B cell (primary cell): ENCODE results near the gene GINS2. TPM values are rescaled to one million over a fixed set of nuclear protein-coding genes. Genes with fewer than 3 reads are reported as not detected.

Source experiments
- ATAC-seq: fragments of 200-7000 bp; cut with Tn5 transposase; one replicate; pipeline ENCODE4 v1.10.0; 2021; ENCODE audit warnings: low read depth, mild to moderate bottlenecking, moderate number of reproducible peaks, moderate library complexity
- CTCF ChIA-PET: fragments of 350-600 bp; sonication (Branson Sonifier 250); formaldehyde crosslinking; loops from one replicate; lab custom pipeline; 2021; ENCODE audit warnings: antibody characterized with exemption, inconsistent platforms; lab: Charles Lee
- POLR2A ChIA-PET: fragments of 350-600 bp; sonication (Branson Sonifier 250); formaldehyde crosslinking; loops from one replicate; lab custom pipeline; 2021; ENCODE audit warnings: antibody characterized with exemption; lab: Charles Lee
- DNase-seq: peaks from one replicate; pipeline ENCODE4 v3.0.0; 2013
- H2AFZ ChIP-seq: 2 replicates; pipeline ENCODE4 v1.6.1; 2012; ENCODE audit warnings: mild to moderate bottlenecking, low read depth, low read length; ENCODE audit not compliant: insufficient read depth, poor library complexity, severe bottlenecking
- H3K27ac ChIP-seq, 2 donors: 1 replicate in 1 of 2; 2 replicates in 1 of 2; pipeline ENCODE4 v1.5.1; 2012 to 2013; ENCODE audit warnings: low read length in 2 of 2, mild to moderate bottlenecking in 2 of 2, moderate library complexity in 1 of 2
- H3K27me3 ChIP-seq, 4 experiments: fragments of 200-600 bp in 1 of 4; sonication (generic) in 1 of 4; replicated peaks in 1 of 4; 1 replicate in 2 of 4; 2 replicates in 2 of 4; pipeline versions ENCODE4 v1.6.1 to v1.7.0; 2013 to 2016; ENCODE audit warnings: low read length in 3 of 4, mild to moderate bottlenecking in 2 of 4, mixed read lengths in 1 of 4, moderate library complexity in 1 of 4; ENCODE audit not compliant: insufficient read depth in 4 of 4, control insufficient read depth in 3 of 4; ENCODE audit errors: control extremely low read depth in 1 of 4
- H3K36me3 ChIP-seq, 2 experiments: replicated peaks in 1 of 2; 1 replicate in 1 of 2; 2 replicates in 1 of 2; pipeline versions ENCODE4 v1.6.1 to v1.7.1; 2013; ENCODE audit warnings: low read length in 1 of 2; ENCODE audit not compliant: insufficient read depth in 2 of 2, control insufficient read depth in 1 of 2; ENCODE audit errors: control extremely low read depth in 1 of 2, extremely low read depth in 1 of 2
- H3K4me1 ChIP-seq, 2 donors: fragments of 200-600 bp in 1 of 2; sonication (generic) in 1 of 2; 1 replicate in 1 of 2; 2 replicates in 1 of 2; pipeline versions ENCODE4 v1.5.1 to v1.6.1; 2013 to 2017; ENCODE audit warnings: low read length in 2 of 2; ENCODE audit not compliant: control insufficient read depth in 2 of 2, insufficient read depth in 2 of 2
- H3K4me2 ChIP-seq: replicated peaks from 2 replicates; pipeline ENCODE3; 2012; ENCODE audit warnings: mild to moderate bottlenecking, low read depth, low read length; ENCODE audit not compliant: poor library complexity, severe bottlenecking
- H3K4me3 ChIP-seq, 5 experiments: fragments of 200-600 bp in 1 of 5; sonication (generic) in 1 of 5; 1 replicate in 3 of 5; 2 replicates in 2 of 5; pipeline versions ENCODE4 v1.5.1 to v1.7.0; 2011 to 2016; ENCODE audit warnings: low read length in 4 of 5, mild to moderate bottlenecking in 4 of 5, low read depth in 2 of 5, control low read depth in 1 of 5, moderate library complexity in 1 of 5; ENCODE audit not compliant: insufficient read depth in 1 of 5; ENCODE audit errors: control extremely low read depth in 1 of 5, extremely low read depth in 1 of 5
- H3K79me2 ChIP-seq: fragments of 200-600 bp; sonication (generic); one replicate; pipeline ENCODE4 v1.6.0; 2016; ENCODE audit warnings: low read length; ENCODE audit not compliant: control insufficient read depth, insufficient read depth
- H3K9ac ChIP-seq: fragments of 200-600 bp; sonication (generic); 2 replicates; pipeline ENCODE4 v1.6.1; 2017; ENCODE audit warnings: mild to moderate bottlenecking, low read length, moderate library complexity
- H3K9me3 ChIP-seq, 3 donors: one replicate each; pipeline versions ENCODE4 v1.6.1 to v1.7.1; 2013; ENCODE audit warnings: low read length in 2 of 3; ENCODE audit not compliant: control insufficient read depth in 2 of 3, insufficient read depth in 1 of 3; ENCODE audit errors: control extremely low read depth in 1 of 3
- H4K20me1 ChIP-seq: 2 replicates; pipeline ENCODE4 v1.6.0; 2012; ENCODE audit warnings: mild to moderate bottlenecking, low read length; ENCODE audit not compliant: insufficient read depth, control insufficient read depth, poor library complexity, severe bottlenecking
- H3K27ac Mint-ChIP-seq: one replicate; pipeline ENCODE4 v1.8.0; 2021; ENCODE audit warnings: mixed read lengths
- H3K27me3 Mint-ChIP-seq: one replicate; pipeline ENCODE4 v1.8.0; 2021; ENCODE audit warnings: mixed read lengths
- H3K4me1 Mint-ChIP-seq: one replicate; pipeline ENCODE4 v1.8.0; 2021; ENCODE audit warnings: mixed read lengths
- H3K4me3 Mint-ChIP-seq: one replicate; pipeline ENCODE4 v1.8.0; 2021; ENCODE audit warnings: mixed read lengths
- H3K9me3 Mint-ChIP-seq: one replicate; pipeline ENCODE4 v1.8.0; 2022; ENCODE audit warnings: mixed read lengths; ENCODE audit not compliant: insufficient read depth
- EZH2 ChIP-seq: IDR thresholded peaks from 2 replicates; pipeline ENCODE4 v1.6.1; 2012; ENCODE audit warnings: borderline replicate concordance, low read depth, mild to moderate bottlenecking, moderate library complexity, low read length; ENCODE audit not compliant: insufficient read depth, poor library complexity, severe bottlenecking
- WGBS: methylation state at CpG from one replicate; pipeline ENCODE4 v1.1.5; 2013; ENCODE audit warnings: missing lambda C conversion rate; ENCODE audit not compliant: insufficient coverage; 5-methylcytosine and 5-hydroxymethylcytosine counted together
- intact Hi-C: fragments of 100-400 bp; cut with micrococcal nuclease; formaldehyde crosslinking; loops from one replicate; pipeline ENCODE4 v1.10.0; 2022
- polyA plus RNA-seq: library from polyadenylated mRNA; depleted of rRNA; stranded (reverse); fragments of >200 nt; gene quantifications from 2 replicates; pipeline ENCODE4 v1.2.3, GENCODE V29; 2012
- total RNA-seq, 2 donors: library from RNA; stranded (reverse); fragments of 120-200 nt in 1 of 2; gene quantifications; 1 replicate in 1 of 2; 2 replicates in 1 of 2; pipeline versions ENCODE4 v1.2.3 to v1.2.4, GENCODE V29; 2013 to 2022
- TF ChIP-seq, protein P1 (sequence below): fragments of 200-600 bp; IDR thresholded peaks from one replicate; pipeline ENCODE4 v1.8.0; 2022; ENCODE audit warnings: antibody characterized with exemption, mild to moderate bottlenecking

GINS2 gene
- total and polyA plus RNA-seq, 2 donors (not counting 1 experiment from before 2014, with no cell fraction given): 0.52 to 4.2 TPM

DNA sequence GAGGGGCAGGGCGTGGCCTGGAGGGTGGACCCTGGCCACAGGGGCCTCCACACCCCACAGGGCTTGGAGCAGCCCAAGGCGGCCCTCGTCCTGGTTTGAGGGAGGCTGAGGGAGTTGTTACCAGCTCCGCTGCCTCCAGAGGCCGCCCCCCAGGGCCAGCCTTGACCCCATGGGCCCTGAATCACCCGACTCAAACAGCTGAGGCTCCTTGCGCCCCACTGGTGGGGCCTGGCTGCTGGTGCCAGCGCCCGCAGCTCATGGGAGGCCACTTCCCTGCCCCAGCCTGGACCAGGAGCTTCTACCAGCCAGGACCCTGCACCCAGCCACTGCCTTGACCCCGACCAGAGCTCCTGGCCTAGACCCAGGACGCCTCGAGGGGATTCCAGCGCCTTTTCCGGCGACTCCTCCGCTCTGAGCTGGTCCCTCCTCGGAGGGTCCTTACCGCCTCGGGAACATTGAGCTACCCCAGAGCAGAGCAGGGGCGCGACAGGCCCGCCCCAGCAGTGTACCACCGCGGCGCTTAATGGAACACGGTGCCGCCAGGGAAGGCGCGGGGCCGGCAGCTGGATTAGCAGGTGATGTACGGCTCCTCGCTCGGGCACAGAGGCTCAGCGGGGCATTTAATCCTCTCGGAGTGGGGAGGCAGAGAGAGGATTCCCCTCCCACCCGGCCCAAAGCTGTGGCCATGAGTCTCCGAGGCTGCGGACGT lies 38.5 kb downstream of the GINS2 start:
- Histone ChIP-seq H3K9ac (no peak overlapping the region), H3K27me3 (no peaks in the 10 kb centered on the region), H4K20me1 (peaks cover 93% of the 10 kb centered on the region), H3K4me3 (no peak overlapping the region), H3K9me3 (peaks cover 0 to 6% (median 0%) of the 10 kb centered on the region in 3 donors), H3K4me2 (no peak overlapping the region), H3K4me1 (no peaks in the 10 kb centered on the region), H2AFZ (no peak overlapping the region), H3K36me3 (peaks cover 1 to 56% of the 10 kb centered on the region in 2 experiments), H3K79me2 (peaks cover 39% of the 10 kb centered on the region), H3K27ac (peak overlapping the region in 1 of 2 donors; percentile 30)
- ATAC-seq (no peak), DNase-seq (no peak)
- TF ChIP-seq, protein P1, sequence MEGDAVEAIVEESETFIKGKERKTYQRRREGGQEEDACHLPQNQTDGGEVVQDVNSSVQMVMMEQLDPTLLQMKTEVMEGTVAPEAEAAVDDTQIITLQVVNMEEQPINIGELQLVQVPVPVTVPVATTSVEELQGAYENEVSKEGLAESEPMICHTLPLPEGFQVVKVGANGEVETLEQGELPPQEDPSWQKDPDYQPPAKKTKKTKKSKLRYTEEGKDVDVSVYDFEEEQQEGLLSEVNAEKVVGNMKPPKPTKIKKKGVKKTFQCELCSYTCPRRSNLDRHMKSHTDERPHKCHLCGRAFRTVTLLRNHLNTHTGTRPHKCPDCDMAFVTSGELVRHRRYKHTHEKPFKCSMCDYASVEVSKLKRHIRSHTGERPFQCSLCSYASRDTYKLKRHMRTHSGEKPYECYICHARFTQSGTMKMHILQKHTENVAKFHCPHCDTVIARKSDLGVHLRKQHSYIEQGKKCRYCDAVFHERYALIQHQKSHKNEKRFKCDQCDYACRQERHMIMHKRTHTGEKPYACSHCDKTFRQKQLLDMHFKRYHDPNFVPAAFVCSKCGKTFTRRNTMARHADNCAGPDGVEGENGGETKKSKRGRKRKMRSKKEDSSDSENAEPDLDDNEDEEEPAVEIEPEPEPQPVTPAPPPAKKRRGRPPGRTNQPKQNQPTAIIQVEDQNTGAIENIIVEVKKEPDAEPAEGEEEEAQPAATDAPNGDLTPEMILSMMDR: no peak
- no peak for TF ChIP-seq EZH2
- peaks cover 3% of the 10 kb centered on the region for H3K4me1 Mint-ChIP-seq
- POLR2A ChIA-PET: no interaction called here
- 91% methylated on average over 30 of the region's 39 CpGs for WGBS
- H3K4me3 Mint-ChIP-seq: no peak overlapping the region
- H3K9me3 Mint-ChIP-seq: no peaks in the 10 kb centered on the region
- CTCF ChIA-PET: interaction anchor here (1.6 kb wide), 1 partner anchor 34 kb away, joined by 5 read pairs; no protein-coding TSS in a partner anchor
- no peak overlapping the region for H3K27ac Mint-ChIP-seq
- H3K27me3 Mint-ChIP-seq: no peaks in the 10 kb centered on the region
- intact Hi-C loops: no loop called here

DNA sequence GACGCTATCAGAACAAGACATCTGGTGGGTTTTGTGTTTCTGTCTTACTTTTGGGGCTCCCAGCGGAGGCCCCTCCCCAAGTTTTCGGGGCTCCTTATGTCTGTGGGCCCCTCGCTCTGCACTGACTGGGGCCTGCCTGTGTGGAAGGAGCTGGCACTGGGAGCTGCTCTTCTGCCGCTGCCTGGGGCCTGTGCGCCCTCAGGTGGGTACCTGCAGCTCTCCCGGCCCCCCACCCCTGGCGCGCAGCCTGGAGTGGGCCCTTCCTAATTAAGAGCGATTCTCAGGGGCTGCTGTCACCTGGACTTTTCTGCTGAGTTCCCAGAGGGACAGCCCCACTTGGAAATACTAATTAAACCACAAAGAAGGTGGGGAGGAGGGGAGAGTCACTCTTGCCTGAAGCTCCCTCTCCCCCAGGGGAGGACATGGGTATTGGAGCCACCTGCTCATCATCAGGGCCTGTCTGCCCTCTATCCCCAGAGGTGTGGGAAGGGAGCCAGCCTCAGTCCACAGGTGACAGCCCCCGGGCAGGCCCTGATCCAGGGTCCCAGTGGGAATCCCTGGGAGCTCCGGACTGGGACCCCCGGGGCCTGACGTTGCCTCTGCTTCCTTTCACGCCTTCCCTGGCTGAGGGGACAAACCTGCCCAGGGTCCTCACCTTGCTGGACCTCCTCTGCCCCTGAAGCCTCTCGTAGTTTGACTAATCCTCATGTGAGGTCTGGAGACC lies 39.2 kb downstream of the GINS2 start:
- TF ChIP-seq, protein P1: no peak
- no peak for TF ChIP-seq EZH2
- H3K9ac ChIP-seq: no peak overlapping the region
- H4K20me1 ChIP-seq: peaks cover 93% of the 10 kb centered on the region
- no peak overlapping the region for H3K4me2 ChIP-seq
- POLR2A ChIA-PET: no interaction called here
- DNase-seq (no peak), ATAC-seq (peak; percentile 24)
- H3K79me2 ChIP-seq: peaks cover 39% of the 10 kb centered on the region
- no peaks in the 10 kb centered on the region for H3K27me3 Mint-ChIP-seq
- H2AFZ ChIP-seq: no peak overlapping the region
- WGBS: 36% methylated on average over 16 of the region's 16 CpGs
- H3K4me3 ChIP-seq: no peak overlapping the region
- H3K27ac Mint-ChIP-seq: no peak overlapping the region
- no peaks in the 10 kb centered on the region for H3K9me3 Mint-ChIP-seq
- CTCF ChIA-PET: interaction anchor here (1.6 kb wide), 1 partner anchor 33 kb away, joined by 5 read pairs; no protein-coding TSS in a partner anchor
- H3K27ac ChIP-seq: peak overlapping the region in 1 of 2 donors; percentile 30
- intact Hi-C loops: no loop called here
- no peaks in the 10 kb centered on the region for H3K4me1 ChIP-seq
- peaks cover 5% of the 10 kb centered on the region for H3K4me1 Mint-ChIP-seq
- no peak overlapping the region for H3K4me3 Mint-ChIP-seq
- no peaks in the 10 kb centered on the region for H3K27me3 ChIP-seq
- H3K9me3 ChIP-seq: peaks cover 0 to 6% (median 0%) of the 10 kb centered on the region in 3 donors
- peaks cover 1 to 50% of the 10 kb centered on the region in 2 experiments for H3K36me3 ChIP-seq
